ENCODE data around the gene PIGS. TPM values are rescaled to one million over a fixed set of nuclear protein-coding genes. Genes with fewer than 3 reads are reported as not detected.

PIGS gene
- total and polyA plus RNA-seq, 2 of the 13 experiments (the other 11 are each of a cell fraction or from before 2014, with no cell fraction given): 31.7 to 42.6 TPM

GRCh38 chr17:28599311-28600184 lies 28.2 kb upstream of the PIGS start (continued):
- TF ChIP-seq SOX13 (IDR thresholded peaks at IDR 0.05): no peak
- no peak for TF ChIP-seq SOX13 (CRISPR knock-in tag; conservative IDR thresholded peaks at IDR 0.05 in 1 of 2, IDR thresholded peaks at IDR 0.05 in 1 of 2)
- TF ChIP-seq ZNF773 (CRISPR knock-in tag; IDR thresholded peaks at IDR 0.05; ENCODE audit: borderline replicate concordance): no peak
- TF ChIP-seq ATF5 (CRISPR knock-in tag; IDR thresholded peaks at IDR 0.05; ENCODE audit: low read depth): no peak
- TF ChIP-seq MAFG (CRISPR knock-in tag; IDR thresholded peaks at IDR 0.05): no peak
- TF ChIP-seq ZHX1 (CRISPR knock-in tag; IDR thresholded peaks at IDR 0.05; ENCODE audit: low read depth): no peak
- no peak for TF ChIP-seq HMGA1 (CRISPR knock-in tag; conservative IDR thresholded peaks at IDR 0.05)
- TF ChIP-seq NFRKB (IDR thresholded peaks at IDR 0.05): no peak
- TF ChIP-seq CREBL2 (CRISPR knock-in tag; IDR thresholded peaks at IDR 0.05; ENCODE audit: borderline replicate concordance): no peak
- no peak for TF ChIP-seq CREM (IDR thresholded peaks at IDR 0.05)
- no peak for TF ChIP-seq CREM (CRISPR knock-in tag; IDR thresholded peaks at IDR 0.05)
- no peak for TF ChIP-seq HNF4G (IDR thresholded peaks at IDR 0.05; ENCODE audit: borderline replicate concordance, low read depth, low read length)
- TF ChIP-seq HNF4G (CRISPR knock-in tag; IDR thresholded peaks at IDR 0.05; ENCODE audit: borderline replicate concordance, low read depth): no peak
- no peak for TF ChIP-seq SOX6 (IDR thresholded peaks at IDR 0.05)
- no peak for TF ChIP-seq SOX6 (CRISPR knock-in tag; IDR thresholded peaks at IDR 0.05)
- no peak for TF ChIP-seq HBP1 (CRISPR knock-in tag; IDR thresholded peaks at IDR 0.05; ENCODE audit: low read depth)
- TF ChIP-seq PCBP1 (IDR thresholded peaks at IDR 0.05; ENCODE audit: borderline replicate concordance, low read depth, low read length): no peak
- no peak for TF ChIP-seq ZNF557 (CRISPR knock-in tag; IDR thresholded peaks at IDR 0.05)
- no peak for TF ChIP-seq HOMEZ (CRISPR knock-in tag; IDR thresholded peaks at IDR 0.05; ENCODE audit: low read depth)
- TF ChIP-seq MEIS1 (CRISPR knock-in tag; IDR thresholded peaks at IDR 0.05; ENCODE audit: borderline replicate concordance): no peak
- TF ChIP-seq KLF11 (CRISPR knock-in tag; IDR thresholded peaks at IDR 0.05): no peak
- TF ChIP-seq ZNF556 (CRISPR knock-in tag; IDR thresholded peaks at IDR 0.05; ENCODE audit: borderline replicate concordance): 0 out of 2 replicates have a peak, but pooled peaks have one; percentile 15
- no peak for TF ChIP-seq U2AF2 (IDR thresholded peaks at IDR 0.05; ENCODE audit: low read depth, low read length)
- TF ChIP-seq FOXJ3 (CRISPR knock-in tag; IDR thresholded peaks at IDR 0.05; ENCODE audit: borderline replicate concordance): no peak
- TF ChIP-seq HOXA3 (CRISPR knock-in tag; IDR thresholded peaks at IDR 0.05): 0 out of 2 replicates have a peak, but pooled peaks have one; percentile 1
